Endodermal cell (in vitro differentiated cells): ENCODE measurements around the gene DIRAS1. TPM values are rescaled to one million over a fixed set of nuclear protein-coding genes. Genes with fewer than 3 reads are reported as not detected.

ENCODE experiments used
- DNase-seq: peaks from one replicate; pipeline ENCODE4 v3.0.0-alpha.2; 2017
- H3K27ac ChIP-seq: 2 replicates; pipeline ENCODE4 v1.5.1; 2013; ENCODE audit warnings: mild to moderate bottlenecking, low read depth, low read length, moderate library complexity
- H3K27me3 ChIP-seq: 2 replicates; pipeline ENCODE4 v1.6.1; 2013; ENCODE audit warnings: mild to moderate bottlenecking, low read length, moderate library complexity; ENCODE audit not compliant: insufficient read depth, control insufficient read depth, poor library complexity, severe bottlenecking
- H3K36me3 ChIP-seq: 2 replicates; pipeline ENCODE4 v1.7.0; 2013; ENCODE audit warnings: mild to moderate bottlenecking, low read length, moderate library complexity; ENCODE audit not compliant: control insufficient read depth, insufficient read depth
- H3K4me1 ChIP-seq: one replicate; pipeline ENCODE4 v1.7.0; 2013; ENCODE audit warnings: low read length; ENCODE audit not compliant: control insufficient read depth, insufficient read depth
- H3K4me3 ChIP-seq: 2 replicates; pipeline ENCODE4 v1.5.1; 2013; ENCODE audit warnings: mild to moderate bottlenecking, low read length, moderate library complexity
- H3K9ac ChIP-seq: 2 replicates; pipeline ENCODE4 v1.6.1; 2013; ENCODE audit warnings: mild to moderate bottlenecking, low read length, moderate library complexity; ENCODE audit not compliant: poor library complexity, severe bottlenecking; ENCODE audit errors: extremely low read depth
- H3K9me3 ChIP-seq: 2 replicates; pipeline ENCODE4 v1.6.1; 2013; ENCODE audit warnings: mild to moderate bottlenecking, low read length, moderate library complexity; ENCODE audit not compliant: control insufficient read depth
- H3K27ac Mint-ChIP-seq: 2 replicates; pipeline ENCODE4 v1.8.0; 2020; ENCODE audit warnings: mixed read lengths
- H3K27me3 Mint-ChIP-seq: 2 replicates; pipeline ENCODE4 v1.8.0; 2021; ENCODE audit warnings: mild to moderate bottlenecking, mixed read lengths; ENCODE audit not compliant: insufficient read depth
- H3K36me3 Mint-ChIP-seq: 2 replicates; pipeline ENCODE4 v1.8.0; 2020; ENCODE audit warnings: low read depth, mixed read lengths
- H3K4me1 Mint-ChIP-seq: 2 replicates; pipeline ENCODE4 v1.8.0; 2020; ENCODE audit warnings: mixed read lengths
- H3K4me3 Mint-ChIP-seq: 2 replicates; pipeline ENCODE4 v1.8.0; 2020; ENCODE audit warnings: mild to moderate bottlenecking, moderate library complexity, mixed read lengths
- H3K9me3 Mint-ChIP-seq: 2 replicates; pipeline ENCODE4 v1.8.0; 2020; ENCODE audit warnings: mild to moderate bottlenecking, mixed read lengths
- CTCF ChIP-seq: fragments of 200-600 bp; sonication (generic); conservative IDR thresholded peaks from 2 replicates; pipeline ENCODE4 v1.5.0; 2021; ENCODE audit warnings: antibody characterized with exemption, mild to moderate bottlenecking
- WGBS, 2 experiments: methylation state at CpG; one replicate each; pipeline versions ENCODE4 v1.1.5 to v1.1.7; 2013; ENCODE audit warnings: missing lambda C conversion rate in 2 of 2, mixed read lengths in 1 of 2; ENCODE audit not compliant: insufficient coverage in 1 of 2, insufficient read length in 1 of 2; 5-methylcytosine and 5-hydroxymethylcytosine counted together
- total RNA-seq, 2 donors: library from RNA; stranded (reverse); fragmentation: NEBNext Ultra II Directional in 1 of 2; extraction: Animal tissue kit (Norgen Biotek cat#: 25700) in 1 of 2; gene quantifications; 2 replicates in 1 of 2; 3 replicates in 1 of 2; pipeline ENCODE4 v1.2.1, GENCODE V29; 2021

Gene DIRAS1
- total RNA-seq, 2 donors from 2014 or later = 4.7 to 8.4 TPM

GRCh38 chr19:2724148-2724557, 3.0 kb upstream of the DIRAS1 start:
- H3K27me3 ChIP-seq = peaks cover 10% of the 10 kb centered on the region
- no peaks in the 10 kb centered on the region for H3K36me3 Mint-ChIP-seq
- H3K9me3 Mint-ChIP-seq = no peaks in the 10 kb centered on the region
- no peak overlapping the region for H3K27ac Mint-ChIP-seq
- H3K27me3 Mint-ChIP-seq = peaks cover 25% of the 10 kb centered on the region
- no peaks in the 10 kb centered on the region for H3K9me3 ChIP-seq
- H3K4me3 ChIP-seq = no peak overlapping the region
- H3K36me3 ChIP-seq = no peaks in the 10 kb centered on the region
- 59 to 79% methylated on average over 4 to 7 of the region's 7 CpGs for WGBS, 2 experiments
- H3K4me1 ChIP-seq = no peaks in the 10 kb centered on the region
- H3K9ac ChIP-seq = no peak overlapping the region
- no peak overlapping the region for H3K27ac ChIP-seq
- peaks cover 4% of the 10 kb centered on the region for H3K4me1 Mint-ChIP-seq
- TF ChIP-seq CTCF = peak; percentile 62
- no peak for DNase-seq
- no peak overlapping the region for H3K4me3 Mint-ChIP-seq

GRCh38 chr19:2723747-2724146, 2.6 kb upstream of the DIRAS1 start:
- no peaks in the 10 kb centered on the region for H3K9me3 ChIP-seq
- no peaks in the 10 kb centered on the region for H3K9me3 Mint-ChIP-seq
- no peaks in the 10 kb centered on the region for H3K36me3 Mint-ChIP-seq
- H3K36me3 ChIP-seq = no peaks in the 10 kb centered on the region
- peaks cover 10% of the 10 kb centered on the region for H3K27me3 ChIP-seq
- H3K9ac ChIP-seq = no peak overlapping the region
- no peak for TF ChIP-seq CTCF
- H3K4me3 ChIP-seq = no peak overlapping the region
- H3K27ac Mint-ChIP-seq = no peak overlapping the region
- WGBS, 2 experiments = 84 to 86% methylated on average over 10 to 14 of the region's 14 CpGs
- no peak for DNase-seq
- no peak overlapping the region for H3K27ac ChIP-seq
- peaks cover 4% of the 10 kb centered on the region for H3K4me1 Mint-ChIP-seq
- peaks cover 25% of the 10 kb centered on the region for H3K27me3 Mint-ChIP-seq
- no peaks in the 10 kb centered on the region for H3K4me1 ChIP-seq
- no peak overlapping the region for H3K4me3 Mint-ChIP-seq

GRCh38 chr19:2723345-2723715, 2.2 kb upstream of the DIRAS1 start:
- Mint-ChIP-seq H3K27me3 (peaks cover 25% of the 10 kb centered on the region), H3K4me1 (peaks cover 4% of the 10 kb centered on the region), H3K4me3 (no peak overlapping the region), H3K9me3 (no peaks in the 10 kb centered on the region), H3K27ac (no peak overlapping the region), H3K36me3 (no peaks in the 10 kb centered on the region)
- Histone ChIP-seq H3K27ac (no peak overlapping the region), H3K27me3 (peaks cover 10% of the 10 kb centered on the region), H3K9me3 (no peaks in the 10 kb centered on the region), H3K4me3 (no peak overlapping the region), H3K36me3 (no peaks in the 10 kb centered on the region), H3K9ac (no peak overlapping the region), H3K4me1 (no peaks in the 10 kb centered on the region)
- no peak for DNase-seq
- 88% methylated on average over 11 to 13 of the region's 13 CpGs for WGBS, 2 experiments
- TF ChIP-seq CTCF = no peak
